K562 (cell line): ENCODE measurements around the gene EMC10. TPM values are rescaled to one million over a fixed set of nuclear protein-coding genes. Genes with fewer than 3 reads are reported as not detected.
A peak's percentile ranks its signal among the peaks of the same experiment; 100 is the strongest.

ENCODE experiments used
- CBFA2T3 ChIP-seq: fragments of 450-650 bp; IDR thresholded peaks from 2 replicates; pipeline ENCODE4 v1.6.1; 2017
- HMG20B ChIP-seq: fragments of 250-450 bp; sonication (Bioruptor Pico); IDR thresholded peaks from 2 replicates; pipeline ENCODE4 v1.5.0; 2021; ENCODE audit warnings: mild to moderate bottlenecking
- JUND ChIP-seq, 2 experiments: IDR thresholded peaks; 2 replicates in 1 of 2; 3 replicates in 1 of 2; pipeline ENCODE4 v1.6.1; 2011; ENCODE audit warnings: borderline replicate concordance in 2 of 2, low read depth in 2 of 2, low read length in 2 of 2, improper control_type of control experiment in 1 of 2, missing biosample characterization in 1 of 2, missing genetic modification characterization in 1 of 2, missing genetic modification reagents in 1 of 2
- MEIS2 ChIP-seq: fragments of 450-650 bp; IDR thresholded peaks from 2 replicates; pipeline ENCODE4 v1.6.1; 2014; ENCODE audit warnings: mild to moderate bottlenecking; ENCODE audit not compliant: partially characterized antibody
- POLR2H ChIP-seq: IDR thresholded peaks from 2 replicates; pipeline ENCODE4 v1.6.1; 2016; ENCODE audit warnings: missing genetic modification characterization, low read depth, mild to moderate bottlenecking, control low read depth, missing compliant biosample characterization, moderate library complexity
- TRIM25 ChIP-seq: fragments of 450-650 bp; IDR thresholded peaks from 2 replicates; pipeline ENCODE4 v1.7.0; 2016; ENCODE audit warnings: borderline replicate concordance
- ZBTB33 ChIP-seq: sonication (generic); formaldehyde crosslinking; IDR thresholded peaks from 2 replicates; pipeline ENCODE4 v1.8.1; 2023; ENCODE audit warnings: mild to moderate bottlenecking, missing genetic modification reagents
- ZNF165 ChIP-seq: fragments of 250-450 bp; sonication (Bioruptor Pico); IDR thresholded peaks from 2 replicates; pipeline ENCODE4 v1.4.0; 2020; ENCODE audit warnings: borderline replicate concordance
- ZNF274 ChIP-seq: IDR thresholded peaks from 2 replicates; pipeline ENCODE4 v1.6.1; 2011; ENCODE audit warnings: low read depth, mild to moderate bottlenecking, low read length, moderate library complexity, borderline replicate concordance
- ZZZ3 ChIP-seq: fragments of 450-650 bp; IDR thresholded peaks from 2 replicates; pipeline ENCODE4 v1.6.1; 2016; ENCODE audit warnings: antibody characterized with exemption, mild to moderate bottlenecking, moderate library complexity
- polyA plus RNA-seq, 8 experiments: library from polyadenylated mRNA; depleted of rRNA in 4 of 8; stranded (reverse) in 5 of 8; unstranded in 3 of 8; fragments of >200 nt; fragmentation: Nextera tagmentation in 2 of 8; fragmentation: Illumina TruSeq in 1 of 8; extraction: Ambion mirVana in 2 of 8; extraction: Trizol in 1 of 8; gene quantifications; 2 replicates each; pipeline versions ENCODE4 v1.2.1 to v1.2.3, GENCODE V29; 2011 to 2014; ENCODE audit warnings: inconsistent platforms in 1 of 8, missing spikeins in 1 of 8
- total RNA-seq, 7 experiments: library from RNA; depleted of rRNA in 6 of 7; stranded (reverse); fragments of >200 nt in 6 of 7; fragmentation: Illumina TruSeq in 2 of 7; extraction: Trizol in 2 of 7; gene quantifications; 2 replicates each; pipeline versions ENCODE4 v1.2.1 to v1.2.3, GENCODE V29; 2011 to 2021; ENCODE audit warnings: low replicate concordance in 1 of 7
- TF ChIP-seq, protein P1 (sequence below): IDR thresholded peaks from 3 replicates; pipeline ENCODE4 v1.6.1; 2011; ENCODE audit warnings: borderline replicate concordance, mild to moderate bottlenecking; ENCODE audit not compliant: insufficient read length, insufficient read depth
- TF ChIP-seq, protein P2 (sequence below): fragments of 200-800 bp; sonication (Bioruptor generic); IDR thresholded peaks from 2 replicates; pipeline ENCODE4 v1.6.1; 2016; ENCODE audit warnings: missing genetic modification characterization, missing compliant biosample characterization
- TF ChIP-seq, protein P3 (sequence below): sonication (generic); formaldehyde crosslinking; IDR thresholded peaks from 2 replicates; pipeline ENCODE4 v1.8.0; 2022; ENCODE audit warnings: missing genetic modification reagents, mild to moderate bottlenecking, moderate library complexity, borderline replicate concordance

Gene EMC10
- total and polyA plus RNA-seq, 9 of the 15 experiments (the other 6 are each of a cell fraction or from before 2014, with no cell fraction given): 1.4 to 46.0 (median 13.1) TPM

DNA sequence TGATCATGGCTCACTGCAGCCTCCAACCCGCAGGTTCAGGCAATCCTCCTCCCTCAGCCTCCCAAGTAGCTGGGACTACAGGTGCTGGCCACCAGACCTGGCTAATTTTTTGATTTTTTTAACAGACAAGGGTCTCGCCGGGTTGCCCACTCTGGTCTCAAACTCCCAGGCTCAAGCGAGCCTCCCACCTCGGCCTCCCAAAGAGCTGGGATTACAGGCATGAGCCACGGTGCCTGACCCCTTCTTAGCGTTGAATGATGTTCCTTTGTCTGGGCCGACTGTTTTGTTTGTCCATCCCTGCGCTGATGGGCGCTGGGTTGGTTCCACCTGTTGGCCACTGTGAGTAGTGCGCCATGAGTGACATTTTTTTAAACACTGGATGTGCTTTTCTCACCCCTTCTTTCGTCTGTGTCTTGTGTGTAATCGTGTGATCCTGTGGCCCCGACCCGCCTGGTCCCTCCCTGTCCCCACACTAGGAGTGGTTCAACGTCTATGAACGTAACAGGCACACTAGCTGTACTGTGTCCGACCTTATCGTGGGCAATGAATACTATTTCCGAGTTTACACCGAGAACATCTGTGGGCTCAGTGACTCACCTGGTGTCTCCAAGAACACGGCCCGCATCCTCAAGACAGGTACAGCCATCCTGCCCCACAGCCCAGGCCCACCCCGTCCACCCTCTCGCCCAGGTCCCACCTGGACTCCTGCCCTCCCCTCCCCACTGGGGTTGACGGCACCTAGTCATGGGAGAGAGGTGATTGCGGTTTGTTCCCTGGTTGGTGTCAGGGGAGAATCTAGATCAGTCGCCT is 15.0 kb upstream of the EMC10 start (continued):
- TF ChIP-seq, protein P1, sequence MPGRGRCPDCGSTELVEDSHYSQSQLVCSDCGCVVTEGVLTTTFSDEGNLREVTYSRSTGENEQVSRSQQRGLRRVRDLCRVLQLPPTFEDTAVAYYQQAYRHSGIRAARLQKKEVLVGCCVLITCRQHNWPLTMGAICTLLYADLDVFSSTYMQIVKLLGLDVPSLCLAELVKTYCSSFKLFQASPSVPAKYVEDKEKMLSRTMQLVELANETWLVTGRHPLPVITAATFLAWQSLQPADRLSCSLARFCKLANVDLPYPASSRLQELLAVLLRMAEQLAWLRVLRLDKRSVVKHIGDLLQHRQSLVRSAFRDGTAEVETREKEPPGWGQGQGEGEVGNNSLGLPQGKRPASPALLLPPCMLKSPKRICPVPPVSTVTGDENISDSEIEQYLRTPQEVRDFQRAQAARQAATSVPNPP: no peak
- TF ChIP-seq POLR2H (no peak), MEIS2 (peak; percentile 75), TRIM25 (0 out of 2 replicates have a peak, but pooled peaks have one; percentile 44), ZNF274 (no peak), HMG20B (CRISPR knock-in tag) (no peak), ZBTB33 (CRISPR knock-in tag) (no peak), ZNF165 (no peak), JUND (IDR thresholded peaks at IDR 0.05; ENCODE audit: borderline replicate concordance, low read depth, low read length) (peak; percentile 47; the same call in 1 of the 2 replicates), JUND (tag; IDR thresholded peaks at IDR 0.05; ENCODE audit: borderline replicate concordance, low read depth, low read length) (peak; percentile 35; the same call in 1 of the 3 replicates), ZZZ3 (no peak), CBFA2T3 (no peak)
- TF ChIP-seq, protein P2, sequence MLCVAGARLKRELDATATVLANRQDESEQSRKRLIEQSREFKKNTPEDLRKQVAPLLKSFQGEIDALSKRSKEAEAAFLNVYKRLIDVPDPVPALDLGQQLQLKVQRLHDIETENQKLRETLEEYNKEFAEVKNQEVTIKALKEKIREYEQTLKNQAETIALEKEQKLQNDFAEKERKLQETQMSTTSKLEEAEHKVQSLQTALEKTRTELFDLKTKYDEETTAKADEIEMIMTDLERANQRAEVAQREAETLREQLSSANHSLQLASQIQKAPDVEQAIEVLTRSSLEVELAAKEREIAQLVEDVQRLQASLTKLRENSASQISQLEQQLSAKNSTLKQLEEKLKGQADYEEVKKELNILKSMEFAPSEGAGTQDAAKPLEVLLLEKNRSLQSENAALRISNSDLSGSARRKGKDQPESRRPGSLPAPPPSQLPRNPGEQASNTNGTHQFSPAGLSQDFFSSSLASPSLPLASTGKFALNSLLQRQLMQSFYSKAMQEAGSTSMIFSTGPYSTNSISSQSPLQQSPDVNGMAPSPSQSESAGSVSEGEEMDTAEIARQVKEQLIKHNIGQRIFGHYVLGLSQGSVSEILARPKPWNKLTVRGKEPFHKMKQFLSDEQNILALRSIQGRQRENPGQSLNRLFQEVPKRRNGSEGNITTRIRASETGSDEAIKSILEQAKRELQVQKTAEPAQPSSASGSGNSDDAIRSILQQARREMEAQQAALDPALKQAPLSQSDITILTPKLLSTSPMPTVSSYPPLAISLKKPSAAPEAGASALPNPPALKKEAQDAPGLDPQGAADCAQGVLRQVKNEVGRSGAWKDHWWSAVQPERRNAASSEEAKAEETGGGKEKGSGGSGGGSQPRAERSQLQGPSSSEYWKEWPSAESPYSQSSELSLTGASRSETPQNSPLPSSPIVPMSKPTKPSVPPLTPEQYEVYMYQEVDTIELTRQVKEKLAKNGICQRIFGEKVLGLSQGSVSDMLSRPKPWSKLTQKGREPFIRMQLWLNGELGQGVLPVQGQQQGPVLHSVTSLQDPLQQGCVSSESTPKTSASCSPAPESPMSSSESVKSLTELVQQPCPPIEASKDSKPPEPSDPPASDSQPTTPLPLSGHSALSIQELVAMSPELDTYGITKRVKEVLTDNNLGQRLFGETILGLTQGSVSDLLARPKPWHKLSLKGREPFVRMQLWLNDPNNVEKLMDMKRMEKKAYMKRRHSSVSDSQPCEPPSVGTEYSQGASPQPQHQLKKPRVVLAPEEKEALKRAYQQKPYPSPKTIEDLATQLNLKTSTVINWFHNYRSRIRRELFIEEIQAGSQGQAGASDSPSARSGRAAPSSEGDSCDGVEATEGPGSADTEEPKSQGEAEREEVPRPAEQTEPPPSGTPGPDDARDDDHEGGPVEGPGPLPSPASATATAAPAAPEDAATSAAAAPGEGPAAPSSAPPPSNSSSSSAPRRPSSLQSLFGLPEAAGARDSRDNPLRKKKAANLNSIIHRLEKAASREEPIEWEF (CRISPR knock-in tag): no peak
- TF ChIP-seq, protein P3, sequence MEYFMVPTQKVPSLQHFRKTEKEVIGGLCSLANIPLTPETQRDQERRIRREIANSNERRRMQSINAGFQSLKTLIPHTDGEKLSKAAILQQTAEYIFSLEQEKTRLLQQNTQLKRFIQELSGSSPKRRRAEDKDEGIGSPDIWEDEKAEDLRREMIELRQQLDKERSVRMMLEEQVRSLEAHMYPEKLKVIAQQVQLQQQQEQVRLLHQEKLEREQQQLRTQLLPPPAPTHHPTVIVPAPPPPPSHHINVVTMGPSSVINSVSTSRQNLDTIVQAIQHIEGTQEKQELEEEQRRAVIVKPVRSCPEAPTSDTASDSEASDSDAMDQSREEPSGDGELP: peak; percentile 39; the same call in 1 of the 2 replicates
